ENCODE data around the gene TENT4A.
A peak's percentile ranks its signal among the peaks of the same experiment; 100 is the strongest.

Gene TENT4A

GRCh38 chr5:6700685-6701355, 12.4 kb upstream of the TENT4A start:
- DNase-seq = no peak

GRCh38 chr5:6701491-6701890, 11.7 kb upstream of the TENT4A start:
- DNase-seq = no peak

GRCh38 chr5:6702633-6703032, 10.6 kb upstream of the TENT4A start:
- DNase-seq = no peak

GRCh38 chr5:6703806-6704205, 9.4 kb upstream of the TENT4A start:
- DNase-seq = no peak

- no peak for DNase-seq
Observed at GRCh38 chr5:6704361-6704851, 8.8 kb upstream of the TENT4A start.

- DNase-seq = no peak
Observed at GRCh38 chr5:6705088-6705487, 8.1 kb upstream of the TENT4A start.

GRCh38 chr5:6705959-6706358, 7.3 kb upstream of the TENT4A start:
- no peak for DNase-seq

- no peak for DNase-seq
Observed at GRCh38 chr5:6707852-6708251, 5.4 kb upstream of the TENT4A start.

- DNase-seq = no peak
Observed at GRCh38 chr5:6708814-6709213, 4.4 kb upstream of the TENT4A start.

GRCh38 chr5:6710070-6710469, 3.2 kb upstream of the TENT4A start:
- no peak for DNase-seq

- DNase-seq = no peak
Observed at GRCh38 chr5:6710551-6711318, 2.5 kb upstream of the TENT4A start.

- no peak for DNase-seq
Observed at GRCh38 chr5:6711409-6712141, 1.7 kb upstream of the TENT4A start.

GRCh38 chr5:6712142-6712576, 1.1 kb upstream of the TENT4A start:
- DNase-seq = peak; percentile 56

- no peak for DNase-seq
Observed at GRCh38 chr5:6712577-6713273, 507 bp upstream of the TENT4A start.

GRCh38 chr5:6714226-6715041, 1.2 kb downstream of the TENT4A start:
- DNase-seq = peak; percentile 40

- DNase-seq = no peak
Observed at GRCh38 chr5:6715271-6715670, 2.0 kb downstream of the TENT4A start.

- DNase-seq = peak; percentile 63
Observed at GRCh38 chr5:6715758-6716628, 2.8 kb downstream of the TENT4A start.

GRCh38 chr5:6716629-6717149, 3.5 kb downstream of the TENT4A start:
- no peak for DNase-seq

- no peak for DNase-seq
Observed at GRCh38 chr5:6717247-6717646, 4.0 kb downstream of the TENT4A start.

GRCh38 chr5:6717687-6718086, 4.5 kb downstream of the TENT4A start:
- DNase-seq = no peak

Measured in CD4-positive, alpha-beta T cell treated with Interleukin-17A for 4 hours (primary cell).